ENCODE results near the gene TRAF6. TPM values are rescaled to one million over a fixed set of nuclear protein-coding genes. Genes with fewer than 3 reads are reported as not detected.

Gene TRAF6
- total and polyA plus RNA-seq, 9 of the 15 experiments (the other 6 are each of a cell fraction or from before 2014, with no cell fraction given): 2.0 to 13.1 (median 8.2) TPM

DNA sequence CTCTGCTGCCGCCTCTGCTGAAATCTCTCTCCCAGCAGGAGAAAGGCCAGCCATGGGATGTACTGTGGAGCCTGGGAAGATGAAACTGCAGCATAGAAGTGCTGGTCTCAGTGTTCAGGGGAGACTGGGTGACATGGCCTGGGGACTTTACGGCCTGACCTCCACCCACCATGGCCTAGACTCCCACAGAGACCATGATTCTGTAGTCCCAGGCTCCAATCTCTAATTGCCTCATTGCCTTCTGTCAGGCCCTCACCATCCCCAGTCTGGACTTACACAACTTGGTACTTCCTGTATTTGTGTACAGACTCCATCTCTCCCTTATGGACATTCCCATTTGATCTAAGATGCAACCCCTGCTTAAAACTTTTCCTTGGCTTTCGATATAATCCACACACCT, 43.1 kb downstream of the TRAF6 start:
- no peak overlapping the region for H3K4me3 ChIP-seq
- intact Hi-C loops (cut with micrococcal nuclease) (no loop called here), in situ Hi-C loops (cut with MboI) (no loop called here)
- BruUV-seq (replicated peaks): no TSS peak
- H3K9me3 ChIP-seq (replicated peaks; ENCODE audit: control insufficient read depth, insufficient read depth, low read depth, low read length): no peaks in the 10 kb centered on the region
- no peak overlapping the region for H3K27ac ChIP-seq (ENCODE audit: extremely low read depth, low read depth, low read length)
- ATAC-seq: no peak
- WGBS (ENCODE audit: insufficient coverage, low coverage, missing lambda C conversion rate): 0% methylated on average over 3 of the region's 3 CpGs
- H3K27me3 ChIP-seq (ENCODE audit: control insufficient read depth in 2 of 2, insufficient read depth in 2 of 2, low read length in 2 of 2): peaks cover 5 to 20% of the 10 kb centered on the region in 2 experiments; a peak in 4 of 5 replicates
- POLR2A ChIA-PET: interaction anchor here (1.0 kb wide), 1 partner anchor 32 kb away, joined by 4 read pairs; no protein-coding TSS in a partner anchor
- H4K20me1 ChIP-seq (replicated peaks; ENCODE audit: control insufficient read depth, insufficient read depth, low read length): no peaks in the 10 kb centered on the region
- no peak for TF ChIP-seq ATF1 (CRISPR knock-in tag; IDR thresholded peaks at IDR 0.05)
- no peak for TF ChIP-seq ATF1 (tag; IDR thresholded peaks at IDR 0.05)
- no peak for TF ChIP-seq EGR1 (conservative IDR thresholded peaks at IDR 0.05)
- no peak for TF ChIP-seq ILF3 (IDR thresholded peaks at IDR 0.05; ENCODE audit: borderline replicate concordance)
- TF ChIP-seq, protein P1, sequence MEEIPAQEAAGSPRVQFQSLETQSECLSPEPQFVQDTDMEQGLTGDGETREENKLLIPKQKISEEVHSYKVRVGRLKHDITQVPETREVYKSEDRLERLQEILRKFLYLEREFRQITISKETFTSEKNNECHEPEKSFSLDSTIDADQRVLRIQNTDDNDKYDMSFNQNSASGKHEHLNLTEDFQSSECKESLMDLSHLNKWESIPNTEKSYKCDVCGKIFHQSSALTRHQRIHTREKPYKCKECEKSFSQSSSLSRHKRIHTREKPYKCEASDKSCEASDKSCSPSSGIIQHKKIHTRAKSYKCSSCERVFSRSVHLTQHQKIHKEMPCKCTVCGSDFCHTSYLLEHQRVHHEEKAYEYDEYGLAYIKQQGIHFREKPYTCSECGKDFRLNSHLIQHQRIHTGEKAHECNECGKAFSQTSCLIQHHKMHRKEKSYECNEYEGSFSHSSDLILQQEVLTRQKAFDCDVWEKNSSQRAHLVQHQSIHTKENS (CRISPR knock-in tag; IDR thresholded peaks at IDR 0.05): no peak
- no peak for TF ChIP-seq ZNF778 (CRISPR knock-in tag; IDR thresholded peaks at IDR 0.05)
- no peak for TF ChIP-seq FOXA3 (CRISPR knock-in tag; conservative IDR thresholded peaks at IDR 0.05 in 1 of 2, IDR thresholded peaks at IDR 0.05 in 1 of 2)
- TF ChIP-seq ARID2 (IDR thresholded peaks at IDR 0.05): no peak
- no peak for TF ChIP-seq CREB3L1 (IDR thresholded peaks at IDR 0.05; ENCODE audit: borderline replicate concordance, low read depth)
- TF ChIP-seq ERF (CRISPR knock-in tag; IDR thresholded peaks at IDR 0.05): no peak
- no peak for TF ChIP-seq SMAD4 (CRISPR knock-in tag; conservative IDR thresholded peaks at IDR 0.05)
- no peak for TF ChIP-seq ARID4B (CRISPR knock-in tag; IDR thresholded peaks at IDR 0.05)
- no peak for TF ChIP-seq RCOR1 (IDR thresholded peaks at IDR 0.05; ENCODE audit: borderline replicate concordance in 1 of 2, low read depth in 2 of 2, low read length in 2 of 2)
- no peak for TF ChIP-seq PYGO2 (tag; IDR thresholded peaks at IDR 0.05)
- no peak for TF ChIP-seq SMARCE1 (IDR thresholded peaks at IDR 0.05)
- TF ChIP-seq KDM2B (CRISPR knock-in tag; IDR thresholded peaks at IDR 0.05): no peak
- TF ChIP-seq TFAM (CRISPR knock-in tag; conservative IDR thresholded peaks at IDR 0.05): no peak
- TF ChIP-seq ZNF23 (CRISPR knock-in tag; IDR thresholded peaks at IDR 0.05): no peak
- no peaks in the 10 kb centered on the region for H3K79me2 ChIP-seq (ENCODE audit: control insufficient read depth, insufficient read depth, low read length)
- no peaks in the 10 kb centered on the region for H3K36me3 ChIP-seq (ENCODE audit: control insufficient read depth, insufficient read depth, low read length)
- no peak overlapping the region for H2AFZ ChIP-seq (ENCODE audit: low read depth, low read length)
- no peaks in the 10 kb centered on the region for H3K4me1 ChIP-seq (replicated peaks in 1 of 2; ENCODE audit: control insufficient read depth in 2 of 2, insufficient read depth in 2 of 2, low read length in 2 of 2)
- H3K9me1 ChIP-seq (ENCODE audit: control insufficient read depth, insufficient read depth, low read length): no peaks in the 10 kb centered on the region
- no peak for FAIRE-seq
- DNase-seq (ENCODE audit: extremely low read depth in 1 of 4, low spot score in 3 of 4): no peak
- CTCF ChIA-PET (ENCODE audit: low intra/inter-chr PET ratio): no interaction called here
- no peak overlapping the region for H3K4me2 ChIP-seq (ENCODE audit: insufficient read depth, low read length)
- no peak overlapping the region for H3K9ac ChIP-seq (ENCODE audit: insufficient read depth in 1 of 2, low read depth in 2 of 2, low read length in 2 of 2)
